ENCODE results near the gene EPS8L2.
A peak's percentile ranks its signal among the peaks of the same experiment; 100 is the strongest.
"Not testable (repeated sequence)": the region's sequence is repeated elsewhere in the genome, so short reads cannot be mapped to it uniquely, and the experiment has no call there.

EPS8L2 gene

GRCh38 chr11:705646-706438, at the start of gene EPS8L2:
Gene EPS8L2 (plus strand): TSS chr11:706231. CDS start chr11:709408, 3,177 bp downstream.
- no peak for DNase-seq

DNA sequence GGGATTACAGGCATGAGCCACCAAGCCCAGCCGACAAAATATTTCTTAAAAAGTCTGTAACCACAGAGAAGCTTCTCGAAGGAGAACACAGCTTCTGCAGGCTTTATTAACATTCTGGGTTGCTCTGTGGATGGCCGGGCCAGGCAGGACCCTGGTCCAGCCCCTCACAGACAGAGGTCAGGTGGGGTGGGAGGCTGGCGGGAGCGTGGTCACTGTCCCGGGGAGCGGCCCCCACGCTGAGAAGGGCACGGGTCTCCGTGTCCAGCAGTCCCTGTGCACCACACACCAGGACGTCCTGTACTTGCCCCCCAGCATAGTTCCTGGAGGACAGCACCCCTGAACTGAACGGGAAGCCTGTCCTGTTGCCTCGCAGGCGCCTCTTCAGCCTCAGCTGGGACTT, 49.6 kb upstream of the EPS8L2 start:
- DNase-seq, result no peak

GRCh38 chr11:656866-657265, 49.2 kb upstream of the EPS8L2 start:
- DNase-seq, result no peak

GRCh38 chr11:657691-658126, 48.3 kb upstream of the EPS8L2 start:
- no peak for DNase-seq

GRCh38 chr11:659532-660085, 46.4 kb upstream of the EPS8L2 start:
- no peak for DNase-seq

GRCh38 chr11:660281-660680, 45.8 kb upstream of the EPS8L2 start:
- no peak for DNase-seq

- no peak for DNase-seq
Observed at GRCh38 chr11:660681-661444, 45.2 kb upstream of the EPS8L2 start.

GRCh38 chr11:662689-663274, 43.2 kb upstream of the EPS8L2 start:
- DNase-seq, result peak; percentile 76

GRCh38 chr11:665062-665703, 40.8 kb upstream of the EPS8L2 start:
- no peak for DNase-seq

DNA sequence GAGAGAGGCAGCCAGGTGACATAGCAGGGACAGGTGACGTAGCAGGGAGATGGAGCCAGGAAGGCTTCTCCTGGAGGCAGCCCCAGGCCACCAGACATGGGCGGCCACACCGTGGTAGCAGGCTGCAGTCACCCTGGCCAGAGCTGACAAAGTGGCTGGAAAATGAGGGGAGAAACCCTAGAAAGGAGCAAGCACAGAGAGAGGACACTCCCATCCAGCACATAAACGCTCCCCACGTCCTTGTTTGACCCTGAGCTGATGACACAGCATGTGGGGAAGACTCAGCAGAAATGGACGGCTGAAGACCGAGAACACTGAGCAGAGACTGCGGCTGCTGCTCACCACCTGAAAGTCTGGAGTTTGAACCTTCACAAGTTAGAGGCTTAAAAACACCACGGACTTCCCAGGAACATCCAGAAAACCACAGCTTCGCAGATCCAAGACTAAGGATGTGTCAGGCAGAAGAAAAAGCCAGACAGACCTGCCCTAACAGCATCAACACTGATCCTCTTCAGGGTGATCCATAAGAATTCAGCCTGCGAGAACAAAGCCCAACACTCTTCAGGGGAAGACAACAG, 40.2 kb upstream of the EPS8L2 start:
- DNase-seq, result no peak

- no peak for DNase-seq
Observed at GRCh38 chr11:673866-674265, 32.2 kb upstream of the EPS8L2 start.

- DNase-seq, result no peak
Observed at GRCh38 chr11:674406-674805, 31.6 kb upstream of the EPS8L2 start.

DNA sequence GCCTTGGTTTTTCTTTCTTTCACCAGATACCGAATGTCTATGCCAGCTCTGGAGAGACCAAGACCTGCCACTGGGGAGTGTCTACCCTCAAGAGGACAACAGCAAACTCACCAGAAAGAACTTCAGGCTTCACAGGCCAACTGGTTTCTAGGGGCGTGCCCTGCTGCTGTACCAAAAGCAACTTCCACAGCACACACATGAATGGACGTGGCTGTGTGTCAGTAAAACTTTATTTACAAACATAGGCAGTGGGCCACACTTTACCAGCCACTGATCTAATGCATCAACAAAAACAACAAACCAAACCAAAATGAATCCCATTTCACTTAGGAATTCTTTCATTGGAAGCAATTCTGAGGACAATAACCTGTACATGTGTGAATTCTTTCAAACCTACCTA, 27.7 kb upstream of the EPS8L2 start:
- DNase-seq, result no peak

DNA sequence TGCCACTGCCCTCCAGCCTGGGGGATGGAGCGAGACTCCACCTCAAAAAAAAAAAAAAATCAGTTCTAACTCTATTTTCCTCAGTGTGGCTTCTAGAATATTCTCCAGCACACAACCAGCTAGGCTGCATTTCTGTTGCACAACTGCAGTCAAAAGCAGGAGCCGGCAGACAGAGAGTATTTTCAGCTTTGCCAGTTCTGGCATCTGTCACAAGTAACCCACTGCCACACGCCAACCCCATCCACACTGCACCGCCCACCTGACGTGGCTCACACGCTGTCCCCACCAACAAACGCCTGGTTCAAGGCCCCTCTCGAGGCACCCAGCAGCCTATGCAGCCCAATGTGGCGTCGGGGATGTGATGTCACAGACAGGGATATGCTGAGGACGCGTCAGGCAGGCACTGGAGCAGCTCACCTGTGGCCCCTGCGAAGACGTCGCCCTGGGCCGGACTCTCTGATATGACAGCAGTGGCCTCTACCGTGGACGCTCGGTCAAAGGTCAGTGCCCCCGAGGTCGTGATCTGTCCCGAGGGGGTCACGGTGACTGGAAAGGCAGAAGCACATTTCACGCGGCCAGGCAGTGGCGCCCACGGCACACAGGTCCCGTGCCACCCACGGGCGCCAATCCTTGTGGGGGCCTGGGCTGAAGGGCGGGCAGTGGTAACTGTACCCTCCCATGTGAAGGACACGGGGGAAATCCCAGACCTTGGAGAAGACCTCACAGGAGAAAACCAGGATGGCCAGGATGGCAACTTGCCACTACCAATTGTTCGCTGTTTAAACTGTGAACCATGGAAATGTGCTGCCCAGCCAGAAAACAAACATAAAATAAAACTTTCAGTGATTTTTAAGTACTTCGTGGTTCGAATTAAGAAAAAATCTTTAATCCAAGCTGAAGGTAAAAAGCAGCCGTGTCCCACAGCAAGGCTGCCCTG, 26.5 kb upstream of the EPS8L2 start:
- no peak for DNase-seq

GRCh38 chr11:680476-680875, 25.6 kb upstream of the EPS8L2 start:
- DNase-seq, result no peak

GRCh38 chr11:680970-681369, 25.1 kb upstream of the EPS8L2 start:
- peak; percentile 74 for DNase-seq

DNA sequence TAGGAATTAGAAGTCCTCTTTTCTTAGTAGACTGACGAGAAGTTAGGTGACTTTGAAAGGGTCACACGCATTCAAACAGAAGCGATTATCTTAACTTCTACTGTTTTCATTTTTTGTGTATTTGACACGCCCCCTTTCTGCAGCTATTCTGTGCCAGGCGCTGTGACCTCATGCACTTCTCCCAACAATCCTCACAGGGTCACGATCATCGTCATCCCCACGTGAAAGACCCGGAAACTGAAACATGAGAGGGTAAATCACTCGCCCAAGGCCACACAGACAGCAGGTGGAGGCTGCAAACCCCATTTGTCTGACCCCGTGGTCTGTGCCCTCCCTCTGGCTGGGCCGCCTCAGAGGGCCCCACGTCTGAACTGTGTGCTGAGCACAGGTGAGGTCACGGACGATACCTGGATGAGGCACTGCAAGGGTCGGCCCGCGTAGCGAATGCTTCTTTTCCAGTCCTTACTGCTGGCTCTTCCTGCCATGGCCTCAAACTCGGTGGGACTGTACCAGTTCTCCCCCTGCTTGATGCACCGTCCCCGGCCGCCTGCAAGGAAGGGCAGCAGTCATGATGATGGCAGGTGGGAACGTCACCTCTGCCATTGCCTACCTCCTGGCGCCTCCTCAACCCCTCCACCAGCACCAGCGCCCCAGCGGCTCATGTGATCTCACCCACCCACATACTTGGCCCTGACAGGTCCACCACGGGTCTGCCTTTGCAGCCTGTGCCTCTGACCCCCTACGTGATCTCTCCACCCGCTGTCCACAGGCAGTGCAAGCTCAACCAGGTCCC, 19.4 kb upstream of the EPS8L2 start:
- DNase-seq, result no peak

GRCh38 chr11:687751-688150, 18.3 kb upstream of the EPS8L2 start:
- DNase-seq, result no peak

DNA sequence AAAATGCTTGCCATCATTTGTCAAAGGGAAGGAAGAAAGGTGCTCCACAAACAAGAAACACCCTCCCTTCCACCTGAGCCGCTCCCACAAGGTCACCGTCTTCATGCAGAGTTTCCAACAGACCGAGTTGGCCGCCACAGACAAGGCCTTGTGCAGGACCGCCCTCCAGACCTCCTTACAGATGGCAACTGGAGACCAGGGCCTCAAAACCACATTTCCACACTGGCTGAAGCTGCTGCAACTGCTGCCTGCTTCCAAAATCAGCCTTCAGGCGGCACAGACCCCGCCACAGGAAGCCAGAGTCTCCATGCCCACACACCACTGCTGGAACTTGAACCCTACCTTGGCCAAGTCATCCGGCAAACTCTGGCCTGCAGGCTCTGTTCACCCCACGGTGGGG, 17.4 kb upstream of the EPS8L2 start:
- no peak for DNase-seq

GRCh38 chr11:689625-690024, 16.4 kb upstream of the EPS8L2 start:
- DNase-seq, result no peak

- not testable (repeated sequence) for DNase-seq
Observed at GRCh38 chr11:690244-690643, 15.8 kb upstream of the EPS8L2 start.

Data from activated CD8-positive, alpha-beta memory T cell treated with anti-CD3 and anti-CD28 coated beads for 24 hours (primary cell).